Tibial nerve (tissue), 4 donors: Measurements from ENCODE around the gene IFI16. TPM values are rescaled to one million over a fixed set of nuclear protein-coding genes. Genes with fewer than 3 reads are reported as not detected.
"Not testable (repeated sequence)": the region's sequence is repeated elsewhere in the genome, so short reads cannot be mapped to it uniquely, and the experiment has no call there.

ENCODE experiments used
- DNase-seq, 2 donors: peaks; one replicate each; pipeline ENCODE4 v3.0.0-alpha.2; 2019; ENCODE audit warnings: low spot score in 2 of 2
- H3K27ac ChIP-seq, 4 donors: fragments of 200-600 bp; sonication (generic) in 3 of 4; one replicate each; pipeline ENCODE4 v1.5.1; 2017 to 2019; ENCODE audit warnings: mild to moderate bottlenecking in 1 of 4
- H3K27me3 ChIP-seq, 2 donors: fragments of 200-600 bp; sonication (generic) in 1 of 2; one replicate each; pipeline versions ENCODE4 v1.5.1 to v1.6.0; 2017 to 2019
- H3K36me3 ChIP-seq, 3 donors: fragments of 200-600 bp; sonication (generic); one replicate each; pipeline ENCODE4 v1.5.1; 2018 to 2019
- H3K4me1 ChIP-seq, 4 donors: fragments of 200-600 bp; sonication (generic) in 3 of 4; one replicate each; pipeline ENCODE4 v1.5.1; 2017 to 2019
- H3K4me3 ChIP-seq, 4 donors: fragments of 200-600 bp; sonication (generic) in 3 of 4; one replicate each; pipeline ENCODE4 v1.5.1; 2017 to 2019; ENCODE audit warnings: mild to moderate bottlenecking in 1 of 4, moderate library complexity in 1 of 4
- H3K9me3 ChIP-seq, 4 donors: fragments of 200-600 bp; sonication (generic) in 3 of 4; one replicate each; pipeline ENCODE4 v1.5.1; 2017 to 2019
- CTCF ChIP-seq, 5 experiments: fragments of 200-600 bp in 3 of 5; fragments of 450-650 bp in 2 of 5; sonication (generic) in 3 of 5; IDR thresholded peaks; one replicate each; pipeline ENCODE4 v1.5.1; 2016 to 2019; ENCODE audit warnings: antibody characterized with exemption in 5 of 5, mild to moderate bottlenecking in 3 of 5, moderate library complexity in 2 of 5
- EP300 ChIP-seq, 2 donors: sonication (generic); formaldehyde crosslinking; IDR thresholded peaks; one replicate each; pipeline ENCODE4 v1.6.1; 2017; ENCODE audit warnings: antibody characterized with exemption in 2 of 2, mild to moderate bottlenecking in 1 of 2
- POLR2A ChIP-seq, 2 donors: fragments of 450-650 bp; IDR thresholded peaks; one replicate each; pipeline ENCODE4 v1.6.1; 2017; ENCODE audit warnings: antibody characterized with exemption in 2 of 2, mild to moderate bottlenecking in 2 of 2, moderate library complexity in 2 of 2
- WGBS, 2 donors: methylation state at CpG; one replicate each; pipeline ENCODE4 v1.1.5; 2018; 5-methylcytosine and 5-hydroxymethylcytosine counted together
- total RNA-seq, 4 donors: library from RNA; depleted of rRNA; stranded (reverse); fragments of >200 nt; gene quantifications; one replicate each; pipeline ENCODE4 v1.1.0, GENCODE V29; 2016

Gene IFI16
- total RNA-seq, 4 donors from 2014 or later, result 63.2 to 121 (median 108) TPM

- peak overlapping the region; percentile 78 to 98 (median 90) for H3K27ac ChIP-seq
- peaks cover 0 to 7% (median 0%) of the 10 kb centered on the region in 3 donors for H3K36me3 ChIP-seq
- H3K27me3 ChIP-seq, result no peaks in the 10 kb centered on the region
- TF ChIP-seq POLR2A (IDR thresholded peaks at IDR 0.05) (no peak), CTCF (IDR thresholded peaks at IDR 0.05) (no peak), EP300 (IDR thresholded peaks at IDR 0.05) (no peak)
- WGBS, 2 donors, result 5 to 6% methylated on average over 5 of the region's 5 CpGs
- DNase-seq, result no peak
- no peaks in the 10 kb centered on the region for H3K9me3 ChIP-seq
- H3K4me1 ChIP-seq, result peaks cover 0 to 79% (median 33%) of the 10 kb centered on the region in 4 donors
- H3K4me3 ChIP-seq, result peak overlapping the region; percentile 45 to 62 (median 52)
These were observed 684 bp downstream of the IFI16 start for GRCh38 chr1:159010391-159010790.

- H3K27ac ChIP-seq, result peak overlapping the region; percentile 78 to 98 (median 90)
- peaks cover 0 to 79% (median 34%) of the 10 kb centered on the region in 4 donors for H3K4me1 ChIP-seq
- WGBS, 2 donors, result 15 to 21% methylated on average over 9 of the region's 9 CpGs
- peak in 1 of 2 donors; percentile 16 for DNase-seq
- peaks cover 0 to 13% (median 0%) of the 10 kb centered on the region in 3 donors for H3K36me3 ChIP-seq
- H3K4me3 ChIP-seq, result peak overlapping the region; percentile 45 to 62 (median 52)
- H3K27me3 ChIP-seq, H3K9me3 ChIP-seq: not testable (repeated sequence)
These were observed 1.3 kb downstream of the IFI16 start for GRCh38 chr1:159011001-159011400.

- Histone ChIP-seq H3K27me3 (no peaks in the 10 kb centered on the region), H3K4me1 (peaks cover 0 to 79% (median 32%) of the 10 kb centered on the region in 4 donors), H3K4me3 (peak overlapping the region; percentile 45 to 62 (median 52)), H3K27ac (peak overlapping the region; percentile 78 to 98 (median 90)), H3K9me3 (no peaks in the 10 kb centered on the region), H3K36me3 (peaks cover 0 to 21% (median 0%) of the 10 kb centered on the region in 3 donors)
- TF ChIP-seq CTCF (IDR thresholded peaks at IDR 0.05) (no peak), POLR2A (IDR thresholded peaks at IDR 0.05) (no peak), EP300 (IDR thresholded peaks at IDR 0.05) (no peak)
- no peak for DNase-seq
These were observed 2.0 kb downstream of the IFI16 start for GRCh38 chr1:159011751-159012150.

GRCh38 chr1:159012495-159012894 lies 2.8 kb downstream of the IFI16 start:
- Histone ChIP-seq H3K36me3 (peaks cover 0 to 28% (median 0%) of the 10 kb centered on the region in 3 donors), H3K9me3 (no peaks in the 10 kb centered on the region), H3K4me3 (peak overlapping the region; percentile 8 to 62 (median 52)), H3K27ac (peak overlapping the region in 3 of 4 donors; percentile 87 to 98 (median 94)), H3K4me1 (peaks cover 0 to 77% (median 31%) of the 10 kb centered on the region in 4 donors), H3K27me3 (no peaks in the 10 kb centered on the region)
- WGBS, 2 donors, result 22 to 26% methylated on average over 6 of the region's 6 CpGs
- TF ChIP-seq POLR2A (IDR thresholded peaks at IDR 0.05) (no peak), EP300 (IDR thresholded peaks at IDR 0.05) (peak in 1 of 2 donors; percentile 64)
- peak in 1 of 2 donors; percentile 30 for DNase-seq

- 92 to 94% methylated on average over 3 of the region's 3 CpGs for WGBS, 2 donors
- Histone ChIP-seq H3K27me3 (no peaks in the 10 kb centered on the region), H3K27ac (peak overlapping the region in 2 of 4 donors; percentile 94 to 98), H3K4me3 (peak overlapping the region in 2 of 4 donors; percentile 10 to 62), H3K4me1 (peaks cover 0 to 78% (median 23%) of the 10 kb centered on the region in 4 donors), H3K9me3 (no peaks in the 10 kb centered on the region), H3K36me3 (peaks cover 0 to 44% (median 3%) of the 10 kb centered on the region in 3 donors)
- DNase-seq, result no peak
- TF ChIP-seq POLR2A (IDR thresholded peaks at IDR 0.05), result no peak
- TF ChIP-seq EP300 (IDR thresholded peaks at IDR 0.05), result no peak
- TF ChIP-seq CTCF (IDR thresholded peaks at IDR 0.05), result no peak
These were observed 4.4 kb downstream of the IFI16 start for GRCh38 chr1:159014003-159014571.

- 87 to 89% methylated on average over 3 of the region's 3 CpGs for WGBS, 2 donors
- peak overlapping the region in 3 of 4 donors; percentile 43 to 98 (median 76) for H3K27ac ChIP-seq
- DNase-seq, result no peak
- no peaks in the 10 kb centered on the region for H3K27me3 ChIP-seq
- TF ChIP-seq CTCF (IDR thresholded peaks at IDR 0.05) (no peak), EP300 (IDR thresholded peaks at IDR 0.05) (no peak), POLR2A (IDR thresholded peaks at IDR 0.05) (no peak)
- H3K9me3 ChIP-seq, result no peaks in the 10 kb centered on the region
- H3K36me3 ChIP-seq, result peaks cover 0 to 52% (median 3%) of the 10 kb centered on the region in 3 donors
- no peak overlapping the region for H3K4me3 ChIP-seq
- H3K4me1 ChIP-seq, result peaks cover 0 to 79% (median 22%) of the 10 kb centered on the region in 4 donors
These were observed 5.1 kb downstream of the IFI16 start for GRCh38 chr1:159014851-159015250.
